Left lung (tissue), 10 donors: ENCODE measurements around the gene FOXB2. TPM values are rescaled to one million over a fixed set of nuclear protein-coding genes. Genes with fewer than 3 reads are reported as not detected.

ENCODE experiments used
- ATAC-seq: fragments of 200-7000 bp; cut with Tn5 transposase; one replicate; pipeline ENCODE4 v1.9.1; 2020; ENCODE audit warnings: moderate library complexity
- DNase-seq, 4 donors: peaks; one replicate each; pipeline ENCODE4 v3.0.0-alpha.2; 2013 to 2020
- H3K27ac ChIP-seq, 2 donors: fragments of 200-600 bp; sonication (generic) in 1 of 2; one replicate each; pipeline versions ENCODE4 v1.5.0 to v1.8.0; 2020 to 2021
- H3K27me3 ChIP-seq, 2 donors: fragments of 200-600 bp; sonication (generic) in 1 of 2; one replicate each; pipeline versions ENCODE4 v1.5.0 to v1.8.0; 2020 to 2021
- H3K36me3 ChIP-seq, 2 donors: fragments of 200-600 bp; sonication (generic) in 1 of 2; one replicate each; pipeline versions ENCODE4 v1.5.0 to v1.8.0; 2020 to 2021
- H3K4me1 ChIP-seq, 2 donors: fragments of 200-600 bp; one replicate each; pipeline ENCODE4 v1.8.0; 2021
- H3K4me3 ChIP-seq, 2 donors: fragments of 200-600 bp; sonication (generic) in 1 of 2; one replicate each; pipeline versions ENCODE4 v1.5.0 to v1.8.0; 2020 to 2021; ENCODE audit warnings: mild to moderate bottlenecking in 1 of 2
- H3K9me3 ChIP-seq, 2 donors: fragments of 200-600 bp; sonication (generic) in 1 of 2; one replicate each; pipeline versions ENCODE4 v1.5.0 to v1.8.0; 2020 to 2021
- CTCF ChIP-seq, 2 donors: fragments of 200-600 bp; sonication (generic) in 1 of 2; IDR thresholded peaks; one replicate each; pipeline versions ENCODE4 v1.5.0 to v1.8.0; 2021; ENCODE audit warnings: antibody characterized with exemption in 2 of 2
- intact Hi-C, 2 donors: fragments of 100-400 bp; cut with DNase I; formaldehyde crosslinking; loops; one replicate each; pipeline versions ENCODE4 v1.11.2 to v1.14.2; 2022
- polyA plus RNA-seq, 6 donors: library from polyadenylated mRNA; unstranded; fragments of 120-200 nt; gene quantifications; one replicate each; pipeline ENCODE4 v1.2.1, GENCODE V29; 2013; ENCODE audit not compliant: insufficient read length in 6 of 6
- total RNA-seq, 2 donors: library from RNA; stranded (reverse); fragmentation: NEBNext Ultra II Directional; extraction: Animal tissue kit (Norgen Biotek cat#: 25700); gene quantifications; one replicate each; pipeline ENCODE4 v1.2.1, GENCODE V29; 2021
- donor health status: DM: no; HTN: yes; CAD: no.
- donor health status: DM: no; HTN: no; CAD: no.

Gene FOXB2
- total and polyA plus RNA-seq, 8 donors = not detected

- Histone ChIP-seq H3K9me3 (no peaks in the 10 kb centered on the region), H3K4me1 (peaks cover 16 to 45% of the 10 kb centered on the region in 2 donors), H3K27ac (no peak overlapping the region), H3K36me3 (no peaks in the 10 kb centered on the region), H3K27me3 (peaks cover 97 to 100% of the 10 kb centered on the region in 2 donors), H3K4me3 (no peak overlapping the region)
- TF ChIP-seq CTCF (IDR thresholded peaks at IDR 0.05) = no peak
- no peak for ATAC-seq
- DNase-seq = no peak
- intact Hi-C loops = no loop called here
Measured at GRCh38 chr9:77015327-77016048, 4.0 kb upstream of the FOXB2 start.

GRCh38 chr9:77016121-77016525, 3.3 kb upstream of the FOXB2 start:
- Histone ChIP-seq H3K4me1 (peaks cover 21 to 50% of the 10 kb centered on the region in 2 donors), H3K27ac (no peak overlapping the region), H3K27me3 (peaks cover 98 to 100% of the 10 kb centered on the region in 2 donors), H3K36me3 (no peaks in the 10 kb centered on the region), H3K4me3 (no peak overlapping the region), H3K9me3 (no peaks in the 10 kb centered on the region)
- no peak for TF ChIP-seq CTCF (IDR thresholded peaks at IDR 0.05)
- no peak for ATAC-seq
- DNase-seq = no peak
- intact Hi-C loops = no loop called here

- TF ChIP-seq CTCF (IDR thresholded peaks at IDR 0.05) = no peak
- Histone ChIP-seq H3K4me3 (no peak overlapping the region), H3K4me1 (peaks cover 19 to 56% of the 10 kb centered on the region in 2 donors), H3K27me3 (peaks cover 98 to 100% of the 10 kb centered on the region in 2 donors), H3K27ac (no peak overlapping the region), H3K36me3 (no peaks in the 10 kb centered on the region), H3K9me3 (no peaks in the 10 kb centered on the region)
- DNase-seq (no peak), ATAC-seq (no peak)
- intact Hi-C loops = no loop called here
Measured at GRCh38 chr9:77016526-77017504, 2.6 kb upstream of the FOXB2 start.

- Histone ChIP-seq H3K27me3 (peaks cover 98 to 100% of the 10 kb centered on the region in 2 donors), H3K9me3 (no peaks in the 10 kb centered on the region), H3K27ac (no peak overlapping the region), H3K4me1 (peaks cover 14 to 58% of the 10 kb centered on the region in 2 donors), H3K36me3 (no peaks in the 10 kb centered on the region), H3K4me3 (no peak overlapping the region)
- DNase-seq (no peak), ATAC-seq (no peak)
- TF ChIP-seq CTCF (IDR thresholded peaks at IDR 0.05) = no peak
- intact Hi-C loops = no loop called here
Measured at GRCh38 chr9:77017505-77017894, 2.0 kb upstream of the FOXB2 start.
